ENCODE measurements around the gene LRMDA. TPM values are rescaled to one million over a fixed set of nuclear protein-coding genes. Genes with fewer than 3 reads are reported as not detected.

LRMDA gene
- total RNA-seq, 3 donors from 2014 or later, result 9.4 to 14.9 (median 10.3) TPM

DNA sequence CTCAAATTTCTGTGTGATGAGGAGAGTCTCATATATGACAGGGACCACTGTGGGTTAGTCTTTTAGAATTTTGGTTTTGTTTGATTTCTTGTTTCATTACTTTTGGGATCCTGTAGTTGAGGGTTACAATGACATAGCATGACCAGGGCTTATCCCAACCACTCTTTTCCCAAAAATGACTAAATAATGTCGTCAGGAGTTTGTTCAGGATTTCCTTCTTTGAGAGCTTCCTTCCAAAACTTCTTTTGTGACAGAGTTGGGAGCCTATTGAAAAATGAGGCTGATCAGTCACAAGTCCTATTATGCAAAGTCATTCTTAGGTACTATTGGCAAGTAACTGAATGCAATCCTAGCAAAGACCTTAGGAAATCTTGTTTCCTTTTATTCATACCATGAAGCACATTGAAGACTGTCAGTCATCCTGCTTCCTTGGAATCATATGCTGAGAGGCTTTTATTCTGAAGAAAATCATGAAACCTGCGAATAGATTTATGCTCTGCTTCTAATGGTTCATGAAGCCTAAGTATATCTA, 498.3 kb downstream of the LRMDA start:
- Histone ChIP-seq H3K4me1 (ENCODE audit: low read depth) (no peaks in the 10 kb centered on the region), H3K36me3 (ENCODE audit: low read depth) (no peaks in the 10 kb centered on the region), H3K4me3 (no peak overlapping the region), H3K9me3 (no peaks in the 10 kb centered on the region)
- TF ChIP-seq, protein P1, sequence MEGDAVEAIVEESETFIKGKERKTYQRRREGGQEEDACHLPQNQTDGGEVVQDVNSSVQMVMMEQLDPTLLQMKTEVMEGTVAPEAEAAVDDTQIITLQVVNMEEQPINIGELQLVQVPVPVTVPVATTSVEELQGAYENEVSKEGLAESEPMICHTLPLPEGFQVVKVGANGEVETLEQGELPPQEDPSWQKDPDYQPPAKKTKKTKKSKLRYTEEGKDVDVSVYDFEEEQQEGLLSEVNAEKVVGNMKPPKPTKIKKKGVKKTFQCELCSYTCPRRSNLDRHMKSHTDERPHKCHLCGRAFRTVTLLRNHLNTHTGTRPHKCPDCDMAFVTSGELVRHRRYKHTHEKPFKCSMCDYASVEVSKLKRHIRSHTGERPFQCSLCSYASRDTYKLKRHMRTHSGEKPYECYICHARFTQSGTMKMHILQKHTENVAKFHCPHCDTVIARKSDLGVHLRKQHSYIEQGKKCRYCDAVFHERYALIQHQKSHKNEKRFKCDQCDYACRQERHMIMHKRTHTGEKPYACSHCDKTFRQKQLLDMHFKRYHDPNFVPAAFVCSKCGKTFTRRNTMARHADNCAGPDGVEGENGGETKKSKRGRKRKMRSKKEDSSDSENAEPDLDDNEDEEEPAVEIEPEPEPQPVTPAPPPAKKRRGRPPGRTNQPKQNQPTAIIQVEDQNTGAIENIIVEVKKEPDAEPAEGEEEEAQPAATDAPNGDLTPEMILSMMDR (IDR thresholded peaks at IDR 0.05), result no peak
- no peak for ATAC-seq
- intact Hi-C loops (cut with DNase I, micrococcal nuclease), result no loop called here
- no peak for DNase-seq

DNA sequence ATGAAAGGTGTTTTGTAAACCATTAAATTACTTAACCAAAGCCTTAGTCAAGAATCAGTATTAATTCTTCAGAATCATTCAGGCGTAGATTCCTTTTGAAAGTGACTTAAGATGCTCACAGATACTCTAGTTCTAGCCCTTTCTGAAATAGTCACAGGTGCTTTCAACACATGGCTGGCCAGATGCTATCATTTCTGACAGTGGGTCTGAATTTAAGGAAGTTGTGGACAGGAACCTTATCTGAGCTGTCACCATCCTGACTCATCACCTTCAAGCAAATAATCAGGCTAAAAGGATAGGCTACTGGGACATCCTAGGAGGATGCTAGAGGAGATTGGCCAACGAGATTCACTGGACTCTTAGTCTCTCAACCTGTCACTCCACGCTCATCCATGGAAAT, 501.5 kb downstream of the LRMDA start:
- DNase-seq (no peak), ATAC-seq (no peak)
- no peaks in the 10 kb centered on the region for H3K4me1 ChIP-seq (ENCODE audit: low read depth)
- H3K36me3 ChIP-seq (ENCODE audit: low read depth), result no peaks in the 10 kb centered on the region
- TF ChIP-seq, protein P1 (IDR thresholded peaks at IDR 0.05), result no peak
- intact Hi-C loops (cut with DNase I, micrococcal nuclease), result no loop called here
- no peaks in the 10 kb centered on the region for H3K9me3 ChIP-seq
- no peak overlapping the region for H3K4me3 ChIP-seq

DNA sequence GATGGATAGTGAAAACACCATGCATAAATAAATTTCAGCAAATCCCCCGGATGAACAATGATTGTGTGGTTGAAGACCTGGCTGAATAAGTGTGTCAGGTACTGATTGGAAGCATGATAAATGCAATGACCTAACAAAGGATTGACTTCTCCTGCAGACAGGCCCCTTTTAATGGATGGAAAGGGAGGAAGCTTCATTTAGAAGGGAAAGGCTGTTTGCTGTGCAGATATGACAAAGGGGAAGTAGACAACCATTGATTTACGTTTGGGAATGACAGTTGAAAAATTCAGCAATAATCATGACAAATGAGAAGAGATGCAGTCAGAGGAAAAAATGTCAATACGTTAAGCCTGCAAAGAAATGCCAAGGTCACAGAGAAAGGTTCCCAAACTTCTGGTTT, 503.8 kb downstream of the LRMDA start:
- Histone ChIP-seq H3K36me3 (ENCODE audit: low read depth) (no peaks in the 10 kb centered on the region), H3K9me3 (no peaks in the 10 kb centered on the region), H3K4me3 (no peak overlapping the region), H3K4me1 (ENCODE audit: low read depth) (no peaks in the 10 kb centered on the region)
- no peak for DNase-seq
- no peak for ATAC-seq
- intact Hi-C loops (cut with DNase I, micrococcal nuclease), result no loop called here
- TF ChIP-seq, protein P1 (IDR thresholded peaks at IDR 0.05), result no peak

DNA sequence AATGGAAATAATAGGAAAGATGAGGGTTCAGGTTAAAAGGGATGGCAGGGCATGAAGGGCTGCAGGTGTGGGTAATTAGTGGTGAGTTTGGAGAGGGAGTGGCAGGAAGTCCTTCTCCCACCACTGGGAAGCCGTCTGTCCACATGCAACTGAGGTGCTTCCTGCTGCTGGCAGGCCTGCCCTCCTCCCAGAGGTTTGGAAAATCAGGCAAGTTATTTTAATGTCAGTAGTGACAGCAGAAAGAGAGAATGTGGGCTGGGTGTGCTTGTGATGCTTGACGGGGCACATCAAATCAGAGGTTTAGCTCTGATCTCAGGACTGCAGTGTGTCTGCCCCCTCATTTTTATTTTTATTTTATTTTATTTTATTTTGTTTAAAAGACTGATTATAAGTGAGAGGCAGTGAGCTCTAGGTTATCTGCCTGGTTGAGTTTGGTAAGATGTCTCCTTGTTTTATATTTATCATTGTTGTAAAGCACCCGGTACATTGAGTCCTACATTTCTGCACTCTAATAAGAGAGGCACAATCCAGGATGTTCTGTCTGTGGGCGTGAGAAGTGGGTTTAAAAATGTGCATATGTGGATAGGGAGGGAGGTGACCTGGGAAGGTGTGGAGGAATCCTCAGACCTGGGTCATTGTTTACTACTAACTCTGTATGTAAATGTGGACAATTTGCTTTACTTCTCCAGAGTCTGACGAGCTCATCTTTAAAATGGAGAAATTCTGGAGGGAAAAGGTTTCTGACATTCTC, 504.4 kb downstream of the LRMDA start:
- H3K9me3 ChIP-seq, result no peaks in the 10 kb centered on the region
- no peaks in the 10 kb centered on the region for H3K36me3 ChIP-seq (ENCODE audit: low read depth)
- H3K4me3 ChIP-seq, result no peak overlapping the region
- TF ChIP-seq, protein P1 (IDR thresholded peaks at IDR 0.05), result no peak
- no peak for DNase-seq
- ATAC-seq, result peak; percentile 25
- intact Hi-C loops (cut with DNase I, micrococcal nuclease), result no loop called here
- H3K4me1 ChIP-seq (ENCODE audit: low read depth), result no peaks in the 10 kb centered on the region

DNA sequence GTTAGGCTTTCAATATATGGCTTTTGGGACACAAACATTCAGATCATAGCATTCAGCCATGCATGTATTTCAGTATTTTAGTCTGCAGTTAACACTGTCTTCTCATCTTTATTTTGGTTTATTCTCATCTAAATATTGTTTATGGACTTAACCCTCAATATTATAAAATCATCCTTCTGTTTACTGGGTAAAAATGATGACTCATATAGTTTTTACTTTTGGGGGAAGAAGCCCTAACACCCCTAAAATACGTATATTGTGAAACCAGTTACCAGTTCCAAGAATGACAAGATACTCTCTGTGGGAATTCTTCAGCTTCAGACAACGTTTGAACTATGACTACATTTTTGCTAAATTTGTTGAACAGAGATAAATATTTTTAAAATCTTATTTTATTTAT, 505.4 kb downstream of the LRMDA start:
- H3K4me1 ChIP-seq (ENCODE audit: low read depth), result no peaks in the 10 kb centered on the region
- no peak for DNase-seq
- TF ChIP-seq, protein P1 (IDR thresholded peaks at IDR 0.05), result no peak
- H3K4me3 ChIP-seq, result no peak overlapping the region
- no peak for ATAC-seq
- intact Hi-C loops (cut with DNase I, micrococcal nuclease), result no loop called here
- no peaks in the 10 kb centered on the region for H3K36me3 ChIP-seq (ENCODE audit: low read depth)
- no peaks in the 10 kb centered on the region for H3K9me3 ChIP-seq

Data from mucosa of descending colon (tissue), 3 donors.